Activated CD8-positive, alpha-beta T cell treated with anti-CD3 and anti-CD28 coated beads for 36 hours (primary cell): ENCODE measurements around the gene PITX2. TPM values are rescaled to one million over a fixed set of nuclear protein-coding genes. Genes with fewer than 3 reads are reported as not detected.

Experiments
- ATAC-seq: fragments of 200-7000 bp; cut with Tn5 transposase; one replicate; pipeline ENCODE4 v1.10.0; 2021; ENCODE audit warnings: mild to moderate bottlenecking, moderate library complexity
- CTCF ChIA-PET: fragments of 350-600 bp; sonication (Branson Sonifier 250); formaldehyde crosslinking; loops from one replicate; lab custom pipeline; 2021; ENCODE audit warnings: antibody characterized with exemption; lab: Charles Lee
- POLR2A ChIA-PET: fragments of 350-600 bp; sonication (Branson Sonifier 250); formaldehyde crosslinking; loops from one replicate; lab custom pipeline; 2021; ENCODE audit warnings: antibody characterized with exemption; lab: Charles Lee
- DNase-seq: peaks from one replicate; pipeline ENCODE4 v3.0.0-alpha.2; 2020
- H3K27ac Mint-ChIP-seq: one replicate; pipeline ENCODE4 v1.8.0; 2021; ENCODE audit warnings: mild to moderate bottlenecking, mixed read lengths
- H3K27me3 Mint-ChIP-seq: one replicate; pipeline ENCODE4 v1.8.0; 2021; ENCODE audit warnings: mixed read lengths
- H3K36me3 Mint-ChIP-seq: one replicate; pipeline ENCODE4 v1.8.0; 2021; ENCODE audit warnings: low read depth, mixed read lengths
- H3K4me1 Mint-ChIP-seq: one replicate; pipeline ENCODE4 v1.8.0; 2021; ENCODE audit warnings: low read depth, mixed read lengths
- H3K4me3 Mint-ChIP-seq: one replicate; pipeline ENCODE4 v1.8.0; 2021; ENCODE audit warnings: mild to moderate bottlenecking, moderate library complexity, mixed read lengths
- H3K9me3 Mint-ChIP-seq: one replicate; pipeline ENCODE4 v1.8.0; 2021; ENCODE audit warnings: mixed read lengths
- CTCF ChIP-seq: fragments of 200-600 bp; IDR thresholded peaks from one replicate; pipeline ENCODE4 v1.8.0; 2022; ENCODE audit warnings: antibody characterized with exemption, mild to moderate bottlenecking
- intact Hi-C: fragments of 100-400 bp; cut with micrococcal nuclease; formaldehyde crosslinking; loops from one replicate; pipeline ENCODE4 v1.10.0; 2022
- total RNA-seq, 2 experiments: library from RNA; stranded (reverse); gene quantifications; one replicate each; pipeline ENCODE4 v1.2.3, GENCODE V29; 2021

Gene PITX2
- total RNA-seq, 2 experiments from 2014 or later, result not detected

- ATAC-seq (no peak), DNase-seq (no peak)
- no peak for TF ChIP-seq CTCF
- H3K27me3 Mint-ChIP-seq, result peaks cover 90% of the 10 kb centered on the region
- POLR2A ChIA-PET, result interaction anchor here (0.6 kb wide), 1 partner anchor 968 kb away, joined by 3 read pairs; no protein-coding TSS in a partner anchor
- no peaks in the 10 kb centered on the region for H3K9me3 Mint-ChIP-seq
- peaks cover 3% of the 10 kb centered on the region for H3K36me3 Mint-ChIP-seq
- intact Hi-C loops, result no loop called here
- CTCF ChIA-PET, result no interaction called here
- no peak overlapping the region for H3K4me3 Mint-ChIP-seq
- H3K27ac Mint-ChIP-seq, result no peak overlapping the region
- H3K4me1 Mint-ChIP-seq, result peaks cover 28% of the 10 kb centered on the region
Measured at GRCh38 chr4:110616238-110617074, 6.4 kb downstream of the PITX2 start.

GRCh38 chr4:110615353-110616237 lies 7.3 kb downstream of the PITX2 start:
- POLR2A ChIA-PET, result no interaction called here
- Mint-ChIP-seq H3K4me1 (peaks cover 22% of the 10 kb centered on the region), H3K36me3 (peaks cover 3% of the 10 kb centered on the region), H3K27ac (no peak overlapping the region), H3K27me3 (peaks cover 88% of the 10 kb centered on the region), H3K4me3 (no peak overlapping the region), H3K9me3 (no peaks in the 10 kb centered on the region)
- no peak for TF ChIP-seq CTCF
- DNase-seq (no peak), ATAC-seq (no peak)
- CTCF ChIA-PET, result no interaction called here
- intact Hi-C loops, result no loop called here

- Mint-ChIP-seq H3K4me3 (no peak overlapping the region), H3K4me1 (peaks cover 22% of the 10 kb centered on the region), H3K9me3 (no peaks in the 10 kb centered on the region), H3K27me3 (peaks cover 85% of the 10 kb centered on the region), H3K27ac (no peak overlapping the region), H3K36me3 (peaks cover 3% of the 10 kb centered on the region)
- no peak for ATAC-seq
- POLR2A ChIA-PET, result no interaction called here
- TF ChIP-seq CTCF, result no peak
- DNase-seq, result no peak
- intact Hi-C loops, result no loop called here
- CTCF ChIA-PET, result no interaction called here
Measured at GRCh38 chr4:110614976-110615352, 7.9 kb downstream of the PITX2 start.

- no peak for DNase-seq
- TF ChIP-seq CTCF, result no peak
- no peak overlapping the region for H3K27ac Mint-ChIP-seq
- ATAC-seq, result no peak
- no peaks in the 10 kb centered on the region for H3K9me3 Mint-ChIP-seq
- no peak overlapping the region for H3K4me3 Mint-ChIP-seq
- H3K4me1 Mint-ChIP-seq, result peaks cover 18% of the 10 kb centered on the region
- H3K27me3 Mint-ChIP-seq, result peaks cover 85% of the 10 kb centered on the region
- ChIA-PET POLR2A (no interaction called here), CTCF (no interaction called here)
- intact Hi-C loops, result no loop called here
- H3K36me3 Mint-ChIP-seq, result peaks cover 3% of the 10 kb centered on the region
Measured at GRCh38 chr4:110614173-110614963, 8.5 kb downstream of the PITX2 start.
